Skin epidermis (tissue), 12 donors: ENCODE data around the gene COL4A1.
A peak's percentile ranks its signal among the peaks of the same experiment; 100 is the strongest.
"Not testable (repeated sequence)": the region's sequence is repeated elsewhere in the genome, so short reads cannot be mapped to it uniquely, and the experiment has no call there.

ENCODE experiments used
- H3K27ac ChIP-seq, 21 experiments: fragments of 200-600 bp; sonication (generic) in 11 of 21; one replicate each; pipeline ENCODE4 v1.5.0; 2020; ENCODE audit warnings: mild to moderate bottlenecking in 3 of 21, inconsistent platforms in 2 of 21, moderate library complexity in 2 of 21
- H3K4me3 ChIP-seq, 7 experiments: fragments of 200-600 bp; sonication (generic) in 2 of 7; one replicate each; pipeline ENCODE4 v1.5.0; 2020; ENCODE audit warnings: inconsistent platforms in 2 of 7, mild to moderate bottlenecking in 2 of 7, moderate library complexity in 1 of 7

COL4A1 gene

DNA sequence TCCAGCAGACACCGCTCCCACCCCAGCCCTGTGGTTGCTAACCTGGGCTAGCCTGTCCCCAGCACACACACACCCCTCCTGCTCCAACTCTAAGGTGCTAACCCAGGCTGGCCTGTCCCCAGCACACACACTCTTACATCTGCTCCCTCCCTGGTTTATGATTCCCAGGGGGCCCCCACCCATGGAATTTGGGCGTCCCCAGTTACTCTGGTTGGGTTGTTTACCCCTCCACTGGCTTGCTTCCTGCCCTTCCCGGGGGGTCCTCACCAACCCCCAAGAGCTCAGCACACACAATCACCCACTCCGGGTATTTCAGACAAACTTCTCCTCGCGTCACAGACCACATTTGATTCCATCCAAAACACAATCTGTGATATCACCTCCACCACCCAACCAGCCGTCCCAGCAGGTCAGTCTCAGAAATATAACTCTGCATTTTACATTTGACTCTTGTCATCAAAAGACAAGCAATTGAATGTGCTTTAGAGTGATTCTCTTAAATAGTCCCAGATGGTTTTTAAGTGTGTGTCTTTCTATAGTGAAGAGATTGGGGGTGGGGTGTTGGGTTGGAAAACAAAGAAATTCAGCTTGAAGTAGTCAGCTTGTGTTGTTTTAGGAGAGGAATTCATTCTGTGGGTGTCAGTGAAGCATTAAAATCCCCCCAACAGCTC, 20.2 kb upstream of the COL4A1 start:
- no peak overlapping the region for H3K27ac ChIP-seq
- no peak overlapping the region for H3K4me3 ChIP-seq

GRCh38 chr13:110326263-110326904, 19.4 kb upstream of the COL4A1 start:
- Histone ChIP-seq H3K27ac (no peak overlapping the region), H3K4me3 (no peak overlapping the region)

DNA sequence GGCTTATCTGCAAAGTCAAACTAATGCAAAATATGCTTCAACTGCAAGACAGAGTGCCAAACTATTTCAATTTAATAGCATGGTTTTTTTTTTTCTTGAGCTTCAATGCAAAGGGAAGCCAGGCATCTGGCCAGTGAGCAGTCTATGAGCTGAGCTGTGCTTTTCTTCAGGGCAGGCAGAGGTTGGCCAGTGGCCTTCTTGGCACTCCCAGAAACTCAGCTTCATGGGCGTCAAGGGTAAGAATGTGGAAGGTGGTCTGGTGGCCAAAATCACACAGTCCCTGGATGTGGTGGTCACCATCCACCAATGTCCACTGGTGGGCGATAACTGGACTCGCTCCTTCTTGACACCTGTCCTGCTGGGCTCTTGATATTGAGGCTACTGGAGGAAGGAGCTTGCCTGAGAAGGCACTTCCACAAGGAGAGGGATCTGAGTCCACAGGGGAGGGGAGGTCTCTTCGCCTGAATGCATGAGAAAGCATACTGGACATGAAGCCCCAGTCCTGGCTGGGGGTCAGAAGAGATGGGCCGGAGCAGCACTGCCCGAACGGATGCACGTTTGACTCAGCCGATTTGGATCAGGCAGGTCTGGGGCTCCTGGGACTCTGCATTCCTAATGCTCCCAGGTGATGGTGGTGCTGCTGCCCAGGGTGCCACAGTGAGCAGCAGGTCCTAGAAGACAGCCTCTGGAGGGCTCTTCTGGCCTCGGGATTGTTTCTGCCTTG, 17.2 kb upstream of the COL4A1 start:
- H3K27ac ChIP-seq, result no peak overlapping the region
- no peak overlapping the region for H3K4me3 ChIP-seq

DNA sequence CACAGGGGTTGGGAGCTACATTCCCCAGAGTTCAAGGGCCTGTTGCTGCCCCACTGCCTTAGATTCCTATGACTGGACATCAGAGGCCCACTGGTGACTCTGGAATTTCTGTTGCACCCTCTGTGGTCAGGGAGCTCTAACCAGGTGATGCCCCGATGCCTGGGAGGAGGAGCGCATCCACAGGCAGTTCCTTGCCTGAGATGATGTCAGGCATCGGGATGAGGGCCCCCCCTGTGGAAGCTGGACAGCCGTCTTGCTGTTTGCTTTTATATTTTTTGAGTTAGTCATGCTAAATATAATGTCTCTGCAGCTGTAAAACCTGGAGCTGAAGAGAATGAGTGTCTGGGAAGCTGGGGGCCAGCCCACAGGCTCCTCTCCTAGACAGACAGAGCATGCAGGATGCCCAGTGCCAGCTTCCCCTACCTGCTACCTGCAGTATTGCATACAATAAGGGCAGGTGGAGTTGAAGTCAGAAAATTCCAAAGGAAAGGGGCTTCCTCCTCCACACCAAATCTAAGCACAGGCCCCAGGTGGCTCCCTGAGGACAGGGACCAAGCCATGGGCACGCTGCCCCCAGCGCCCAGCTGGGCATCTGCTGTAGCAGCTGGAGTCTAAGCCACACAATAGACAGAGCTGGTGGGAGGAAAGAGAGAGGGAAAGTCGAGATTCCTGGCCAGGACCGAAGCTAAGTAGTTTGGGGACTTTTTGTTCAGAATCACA, 16.4 kb upstream of the COL4A1 start:
- no peak overlapping the region for H3K4me3 ChIP-seq
- H3K27ac ChIP-seq, result no peak overlapping the region

- Histone ChIP-seq H3K27ac (no peak overlapping the region), H3K4me3 (no peak overlapping the region)
Measured at GRCh38 chr13:110322828-110323171, 15.8 kb upstream of the COL4A1 start.

- Histone ChIP-seq H3K27ac (no peak overlapping the region), H3K4me3 (no peak overlapping the region)
Measured at GRCh38 chr13:110322126-110322827, 15.3 kb upstream of the COL4A1 start.

DNA sequence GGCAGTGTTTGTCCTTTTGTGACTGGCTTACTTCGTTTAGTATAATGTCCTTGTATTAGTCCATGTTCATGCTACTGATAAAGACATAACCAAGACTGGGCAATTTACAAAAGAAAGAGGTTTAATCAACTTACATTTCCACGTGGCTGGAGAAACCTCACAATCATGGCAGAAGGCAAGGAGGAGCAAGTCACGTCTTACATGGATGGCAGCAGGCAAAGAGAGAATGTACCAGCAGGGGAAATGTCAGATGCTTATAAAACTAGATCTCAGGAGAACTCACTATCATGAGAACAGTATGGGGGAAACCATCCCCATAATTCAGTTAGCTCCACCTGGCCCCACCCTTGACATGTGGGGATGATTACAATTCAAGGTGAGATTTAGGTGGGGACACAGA, 14.6 kb upstream of the COL4A1 start:
- not testable (repeated sequence) for H3K27ac ChIP-seq, H3K4me3 ChIP-seq

- H3K4me3 ChIP-seq, result no peak overlapping the region
- H3K27ac ChIP-seq, result peak overlapping the region in 1 of 21 experiments; percentile 37
Measured at GRCh38 chr13:110320645-110321044, 13.7 kb upstream of the COL4A1 start.

- H3K27ac ChIP-seq, result peak overlapping the region in 12 of 21 experiments; percentile 3 to 72 (median 47)
- H3K4me3 ChIP-seq, result no peak overlapping the region
Measured at GRCh38 chr13:110319774-110320509, 13.0 kb upstream of the COL4A1 start.

GRCh38 chr13:110319397-110319773, 12.4 kb upstream of the COL4A1 start:
- Histone ChIP-seq H3K4me3 (no peak overlapping the region), H3K27ac (peak overlapping the region in 3 of 21 experiments; percentile 49 to 72 (median 50))

DNA sequence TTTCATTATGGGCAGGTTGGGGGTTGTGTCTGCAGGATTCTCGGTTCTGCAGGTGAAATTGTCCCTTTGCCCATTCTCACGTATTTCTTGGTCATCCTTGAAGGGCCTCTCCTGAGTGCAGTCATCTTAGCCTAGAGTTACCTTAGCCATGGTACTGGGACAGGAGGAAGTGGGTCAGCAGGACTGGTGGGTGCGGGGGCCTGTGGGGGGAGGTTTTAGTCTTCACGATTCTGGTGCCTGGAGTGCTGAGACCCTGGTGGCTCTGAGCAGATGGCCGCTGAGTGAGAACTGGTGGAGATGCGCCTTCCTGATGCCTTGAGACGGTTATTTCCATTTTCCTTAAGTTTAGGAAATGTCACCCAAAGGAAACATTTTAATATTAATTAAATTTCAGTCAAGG, 12.0 kb upstream of the COL4A1 start:
- Histone ChIP-seq H3K4me3 (no peak overlapping the region), H3K27ac (peak overlapping the region in 2 of 21 experiments; percentile 50 to 72)

DNA sequence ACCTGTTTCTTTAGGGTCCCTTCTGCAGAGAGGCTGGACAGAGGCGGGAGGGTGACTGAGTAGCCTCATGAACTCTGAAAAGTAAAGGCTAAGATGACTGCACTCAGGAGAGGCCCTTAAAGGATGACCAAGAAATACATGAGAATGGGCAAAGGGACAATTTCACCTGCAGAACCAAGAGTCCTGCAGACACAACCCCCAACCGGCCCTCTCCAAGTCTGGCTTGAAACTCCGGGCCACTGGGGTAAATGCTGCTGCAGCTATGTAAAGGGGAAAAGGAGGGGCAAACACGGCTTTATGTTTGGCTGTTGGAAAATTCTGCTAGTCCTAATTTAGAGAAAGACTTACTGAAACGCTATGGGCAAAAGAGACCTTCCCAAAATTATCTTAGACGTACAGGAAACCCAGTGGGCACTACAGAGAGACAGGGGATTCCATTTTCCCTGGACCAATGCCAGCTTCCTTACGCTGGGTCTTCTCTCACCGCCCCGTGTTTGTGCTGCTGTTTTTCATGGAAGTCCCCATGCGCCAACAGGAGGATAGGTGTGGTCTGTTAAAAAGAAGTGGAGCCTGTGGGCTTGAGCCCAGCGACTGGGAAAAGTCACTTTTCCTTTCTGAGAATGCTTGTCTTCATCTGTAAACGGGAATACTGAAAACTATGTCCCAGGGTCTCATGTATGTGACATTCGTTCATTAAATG, 10.7 kb upstream of the COL4A1 start:
- H3K4me3 ChIP-seq, result no peak overlapping the region
- H3K27ac ChIP-seq, result no peak overlapping the region

DNA sequence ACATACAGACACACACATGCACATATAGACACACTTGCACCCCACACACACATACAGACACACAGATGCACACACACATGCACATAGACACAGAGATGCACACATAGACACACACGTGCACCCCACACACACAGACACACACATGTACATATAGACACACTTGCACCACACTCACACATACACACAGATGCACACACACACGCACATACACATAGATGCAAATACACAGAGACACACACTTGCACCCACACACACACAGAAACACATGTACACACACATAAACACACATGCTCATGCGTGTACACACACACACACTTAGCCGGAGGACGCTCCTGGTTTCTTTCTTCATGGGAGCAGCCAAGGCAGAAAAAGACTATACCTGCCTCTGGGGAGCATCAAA, 10.1 kb upstream of the COL4A1 start:
- Histone ChIP-seq H3K4me3 (no peak overlapping the region), H3K27ac (no peak overlapping the region)

DNA sequence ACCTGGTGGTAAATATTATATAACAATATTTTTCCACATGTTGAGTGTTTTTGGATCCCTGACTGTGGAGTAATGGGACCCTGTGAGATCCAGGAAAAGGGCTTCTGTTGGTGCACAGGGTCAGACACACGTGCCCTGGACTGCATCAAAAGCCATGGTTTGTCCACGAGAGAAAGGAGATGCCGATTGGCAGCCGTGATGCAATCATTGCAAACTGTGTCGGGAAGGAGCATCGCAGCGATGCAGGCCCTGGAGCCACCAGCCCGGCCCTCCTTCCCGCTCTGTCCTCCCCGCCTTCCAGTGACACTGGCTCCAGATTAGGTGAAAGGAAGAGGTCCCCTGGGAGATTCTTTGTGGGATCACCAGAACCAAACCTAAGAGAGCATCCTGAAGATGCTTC, 9.2 kb upstream of the COL4A1 start:
- H3K27ac ChIP-seq, result no peak overlapping the region
- H3K4me3 ChIP-seq, result no peak overlapping the region

GRCh38 chr13:110314516-110315245, 7.7 kb upstream of the COL4A1 start:
- H3K27ac ChIP-seq, result no peak overlapping the region
- no peak overlapping the region for H3K4me3 ChIP-seq

DNA sequence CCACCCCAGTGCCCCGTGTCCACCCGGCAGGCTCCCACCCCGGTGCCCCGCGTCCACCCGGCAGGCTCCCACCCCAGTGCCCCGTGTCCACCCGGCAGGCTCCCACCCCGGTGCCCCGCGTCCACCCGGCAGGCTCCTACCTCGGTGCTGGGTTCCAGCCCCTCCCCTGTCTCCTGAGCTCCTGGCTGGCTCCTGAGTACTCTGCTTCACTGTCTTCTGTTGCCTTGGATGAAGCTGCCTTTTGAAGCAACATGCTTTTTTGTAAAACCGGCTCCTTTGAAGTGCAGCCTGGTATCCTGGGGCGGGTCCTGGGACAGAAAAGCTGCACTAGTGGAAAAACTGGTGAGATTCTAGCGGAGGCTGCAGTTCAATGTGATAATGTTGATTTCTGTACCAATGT, 6.8 kb upstream of the COL4A1 start:
- not testable (repeated sequence) for H3K4me3 ChIP-seq, H3K27ac ChIP-seq

- H3K4me3 ChIP-seq, H3K27ac ChIP-seq: not testable (repeated sequence)
Measured at GRCh38 chr13:110313261-110313660, 6.3 kb upstream of the COL4A1 start.
